ENCODE results near the gene TEX261. TPM values are rescaled to one million over a fixed set of nuclear protein-coding genes. Genes with fewer than 3 reads are reported as not detected.
A peak's percentile ranks its signal among the peaks of the same experiment; 100 is the strongest.

TEX261 gene
- total RNA-seq, 1 donor from 2014 or later = 36.4 TPM

DNA sequence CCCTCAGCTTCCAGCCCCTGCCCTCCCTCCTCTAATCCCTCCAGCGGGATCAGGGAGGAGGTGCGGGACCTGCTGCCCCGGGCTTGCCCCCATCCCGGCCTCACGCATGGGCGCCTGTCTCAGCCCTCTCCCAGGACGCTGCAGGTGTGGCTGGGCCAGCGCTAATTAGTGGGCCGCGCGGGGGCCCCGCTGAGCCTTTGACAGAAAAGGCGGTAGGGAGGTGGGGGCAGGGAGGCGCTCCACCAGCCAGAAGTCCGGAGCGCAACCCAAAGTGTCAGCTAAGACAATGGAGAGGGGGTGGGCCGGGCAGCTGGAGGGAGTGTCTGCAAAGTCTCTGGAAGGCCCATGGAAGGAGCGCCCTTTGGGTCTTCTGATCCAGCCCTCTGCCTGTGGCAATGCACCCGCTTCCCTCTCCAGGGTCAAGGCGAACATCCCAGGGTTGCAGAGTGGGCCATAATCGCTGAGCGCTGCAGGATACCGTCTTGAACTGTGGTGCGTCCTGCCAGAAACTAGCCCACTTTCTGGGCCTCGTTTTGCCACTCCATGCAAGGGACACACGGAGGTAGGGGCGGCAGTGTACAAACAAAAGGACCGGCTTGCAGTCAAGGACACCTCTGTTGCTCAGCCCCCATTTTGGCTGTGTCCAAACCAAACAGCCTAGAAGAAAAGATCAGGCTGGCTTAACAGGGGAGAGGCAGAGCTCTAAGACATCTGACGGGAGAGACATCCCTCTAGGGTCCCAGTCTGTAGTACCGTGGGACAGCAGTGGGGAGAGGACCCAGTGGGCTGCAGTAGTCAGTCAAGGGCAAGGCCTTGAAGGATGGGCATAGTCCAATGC, 55.5 kb downstream of the TEX261 start:
- ATAC-seq (no peak), DNase-seq (ENCODE audit: low spot score) (peak; percentile 35)

DNA sequence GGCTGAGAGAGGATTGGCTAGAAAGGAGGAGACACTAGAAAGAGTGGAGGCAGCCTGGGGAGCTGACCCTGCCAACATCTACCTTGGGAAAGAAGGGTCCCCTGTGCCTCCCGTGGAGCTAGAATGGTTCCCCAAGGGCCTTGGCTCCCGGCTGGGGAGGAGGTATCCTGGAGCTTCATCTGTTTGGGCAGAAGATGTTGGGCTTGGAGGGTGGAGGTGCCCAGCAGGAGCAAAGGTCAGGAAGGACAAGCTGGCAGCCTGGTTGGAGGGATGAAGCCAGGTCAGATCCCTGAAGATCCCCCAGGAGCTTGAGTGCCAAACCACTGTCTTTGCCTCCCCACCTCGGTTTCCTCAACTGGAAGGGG, 56.1 kb downstream of the TEX261 start:
- ATAC-seq (no peak), DNase-seq (ENCODE audit: low spot score) (no peak)

DNA sequence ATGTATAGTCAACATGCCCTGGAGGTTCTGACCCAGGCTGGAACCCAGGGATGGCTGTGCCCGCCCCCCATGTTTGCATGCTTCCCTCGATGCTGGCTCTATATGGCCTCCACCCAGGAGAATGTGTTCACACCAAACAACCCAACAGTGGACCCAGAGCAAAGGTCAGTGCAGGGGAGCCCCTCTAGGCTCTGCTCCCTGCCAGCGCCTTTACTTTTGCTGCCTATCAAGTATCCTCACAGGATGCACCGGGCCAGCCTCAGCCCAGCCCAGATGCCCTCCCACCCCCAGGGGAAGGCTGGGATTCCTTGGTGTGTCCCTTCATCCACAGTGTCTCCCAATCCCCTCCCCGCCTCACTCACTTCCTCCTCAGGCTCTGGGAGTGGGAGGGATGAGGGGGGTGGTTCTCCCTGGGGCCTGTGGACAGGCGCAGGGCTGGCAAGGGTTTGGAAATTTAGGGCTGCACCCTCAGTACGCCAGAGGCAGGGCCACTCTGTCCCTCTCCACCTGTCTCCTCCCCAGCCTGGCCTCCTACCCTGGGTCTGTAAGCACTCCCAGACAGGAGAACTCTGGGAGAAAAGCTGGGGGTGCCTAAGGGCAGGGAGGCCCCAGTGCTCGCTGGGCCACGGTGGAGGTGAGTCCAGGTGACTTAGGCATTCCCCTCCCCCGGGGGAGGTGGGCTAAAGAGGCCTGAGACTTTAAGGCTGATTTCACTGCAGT, 56.6 kb downstream of the TEX261 start:
- no peak for DNase-seq (ENCODE audit: low spot score)
- no peak for ATAC-seq

DNA sequence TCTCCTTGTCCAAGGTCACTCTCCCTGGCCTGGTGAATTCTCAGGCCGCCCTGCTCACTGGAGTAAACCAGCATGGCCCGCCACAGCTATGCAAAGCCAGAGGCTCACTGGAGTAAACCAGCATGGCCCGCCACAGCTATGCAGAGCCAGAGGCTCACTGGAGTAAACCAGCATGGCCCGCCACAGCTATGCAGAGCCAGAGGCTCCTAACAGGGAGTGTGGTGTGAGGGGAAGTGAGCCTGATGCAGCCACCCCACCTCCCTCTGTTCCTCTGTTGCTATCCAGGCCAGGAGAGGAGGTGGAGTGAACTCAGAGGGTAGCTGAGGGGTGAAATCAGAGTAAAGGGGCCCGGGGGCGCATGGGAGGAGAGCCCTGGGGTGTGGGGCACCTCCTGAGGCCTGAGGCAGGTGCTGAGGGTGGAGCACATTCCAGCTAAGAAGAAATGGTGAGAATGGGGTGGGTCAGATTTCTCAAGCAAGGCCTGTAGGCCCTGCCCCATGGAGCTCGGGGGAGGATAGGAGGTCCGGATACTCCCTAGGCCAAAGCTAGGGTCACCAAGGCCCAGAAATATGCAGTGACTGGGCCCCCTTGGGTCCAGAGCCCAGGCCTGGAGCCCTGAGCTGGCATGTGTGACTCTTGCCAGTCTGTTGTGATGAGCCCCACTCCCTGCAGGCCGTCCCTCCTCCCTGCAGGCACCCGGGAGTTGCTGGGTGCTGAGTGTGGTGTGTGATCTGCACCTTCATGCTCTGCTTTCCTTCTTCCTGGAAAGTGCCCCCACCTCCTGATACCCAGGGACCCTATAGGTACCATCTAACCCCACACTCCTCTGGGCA, 57.5 kb downstream of the TEX261 start:
- DNase-seq (ENCODE audit: low spot score) = peak; percentile 21
- ATAC-seq = no peak

DNA sequence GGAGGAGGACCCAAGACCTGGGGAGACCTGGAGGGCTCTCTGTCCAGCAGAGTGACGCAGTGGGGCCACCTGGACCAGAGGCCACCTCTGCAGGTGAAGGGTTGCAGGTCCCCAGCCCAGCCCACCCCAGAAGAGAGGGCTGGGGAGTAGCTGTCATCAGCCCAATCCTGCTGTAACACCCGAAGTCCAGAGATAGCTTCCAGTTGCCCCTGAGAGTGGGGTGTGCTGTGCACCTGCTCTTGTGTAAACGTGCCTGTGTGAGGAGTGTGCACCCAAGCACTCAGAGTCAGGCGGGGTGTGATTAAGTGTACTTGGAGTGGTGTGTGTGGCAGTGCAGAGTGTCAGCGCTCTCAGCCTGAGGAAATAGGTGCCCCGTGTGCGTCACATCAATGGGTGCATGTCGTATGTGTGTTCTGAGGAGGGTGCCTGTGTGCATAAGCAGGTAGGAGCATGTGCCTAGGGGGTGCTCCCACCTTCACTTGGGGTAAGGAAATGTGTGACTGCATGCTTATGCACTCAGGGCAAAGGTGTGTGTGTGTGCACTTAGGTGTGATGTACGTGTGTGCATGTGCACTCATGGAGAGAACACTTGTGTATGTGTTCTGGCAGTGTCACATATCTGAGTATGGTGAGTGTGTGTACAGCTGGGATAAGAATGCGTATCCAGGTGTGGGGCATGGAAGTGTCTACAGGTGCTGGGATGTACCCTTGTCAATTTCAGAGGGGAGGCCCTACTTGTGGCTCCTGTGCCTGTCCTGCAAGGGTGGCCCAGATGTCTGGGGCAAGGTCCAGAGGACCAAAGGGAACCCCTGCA, 58.3 kb downstream of the TEX261 start:
- DNase-seq (ENCODE audit: low spot score) = peak; percentile 26
- ATAC-seq = no peak

Other genes starting within 250 kb of the TEX261 start
- gene ADD2, start 226.7 kb downstream of the TEX261 start, total RNA-seq = 0.33 TPM
- not detected for gene FIGLA, start 204.2 kb downstream of the TEX261 start, total RNA-seq
- not detected for gene CLEC4F, start 174.3 kb downstream of the TEX261 start, total RNA-seq
- not detected for gene CD207, start 159.1 kb downstream of the TEX261 start, total RNA-seq
- gene VAX2, start 94.3 kb downstream of the TEX261 start, total RNA-seq = not detected
- not detected for gene ATP6V1B1, start 59.0 kb downstream of the TEX261 start, total RNA-seq
- gene ANKRD53, start 16.2 kb downstream of the TEX261 start, total RNA-seq = 0.35 TPM
- 32.0 TPM for gene NAGK, start 73.8 kb upstream of the TEX261 start, total RNA-seq
- 33.4 TPM for gene MCEE, start 135.4 kb upstream of the TEX261 start, total RNA-seq
- 12.5 TPM for gene MPHOSPH10, start 135.8 kb upstream of the TEX261 start, total RNA-seq
- 26.8 TPM for gene PAIP2B, start 232.2 kb upstream of the TEX261 start, total RNA-seq